GM12873 (cell line): ENCODE results near the gene SLC23A1.

Experiments used
- TF ChIP-seq, protein P1 (sequence below): IDR thresholded peaks from 2 replicates; pipeline ENCODE4 v1.5.1; 2012; ENCODE audit warnings: low read depth, mild to moderate bottlenecking, moderate library complexity, low read length, control low read depth; ENCODE audit not compliant: insufficient read depth; ENCODE audit errors: missing control alignments

Gene SLC23A1

DNA sequence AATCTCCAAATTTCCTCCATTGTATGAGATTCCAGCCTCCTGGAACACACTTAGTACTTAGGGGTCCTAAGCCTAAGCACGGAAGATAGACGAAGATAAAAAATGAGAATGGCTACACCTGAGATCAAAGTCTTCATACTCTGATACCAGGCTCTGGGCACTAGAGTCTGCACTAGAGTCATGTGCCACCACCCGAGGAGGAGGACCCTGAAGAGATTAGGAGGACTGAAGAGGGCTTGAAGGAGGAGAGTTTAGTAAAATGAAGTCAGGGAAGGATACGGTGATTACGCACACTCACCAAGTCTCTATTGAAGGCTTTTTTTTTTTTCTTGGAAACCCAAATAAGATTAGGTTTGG, 21.4 kb upstream of the SLC23A1 start:
- TF ChIP-seq, protein P1, sequence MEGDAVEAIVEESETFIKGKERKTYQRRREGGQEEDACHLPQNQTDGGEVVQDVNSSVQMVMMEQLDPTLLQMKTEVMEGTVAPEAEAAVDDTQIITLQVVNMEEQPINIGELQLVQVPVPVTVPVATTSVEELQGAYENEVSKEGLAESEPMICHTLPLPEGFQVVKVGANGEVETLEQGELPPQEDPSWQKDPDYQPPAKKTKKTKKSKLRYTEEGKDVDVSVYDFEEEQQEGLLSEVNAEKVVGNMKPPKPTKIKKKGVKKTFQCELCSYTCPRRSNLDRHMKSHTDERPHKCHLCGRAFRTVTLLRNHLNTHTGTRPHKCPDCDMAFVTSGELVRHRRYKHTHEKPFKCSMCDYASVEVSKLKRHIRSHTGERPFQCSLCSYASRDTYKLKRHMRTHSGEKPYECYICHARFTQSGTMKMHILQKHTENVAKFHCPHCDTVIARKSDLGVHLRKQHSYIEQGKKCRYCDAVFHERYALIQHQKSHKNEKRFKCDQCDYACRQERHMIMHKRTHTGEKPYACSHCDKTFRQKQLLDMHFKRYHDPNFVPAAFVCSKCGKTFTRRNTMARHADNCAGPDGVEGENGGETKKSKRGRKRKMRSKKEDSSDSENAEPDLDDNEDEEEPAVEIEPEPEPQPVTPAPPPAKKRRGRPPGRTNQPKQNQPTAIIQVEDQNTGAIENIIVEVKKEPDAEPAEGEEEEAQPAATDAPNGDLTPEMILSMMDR: no peak

DNA sequence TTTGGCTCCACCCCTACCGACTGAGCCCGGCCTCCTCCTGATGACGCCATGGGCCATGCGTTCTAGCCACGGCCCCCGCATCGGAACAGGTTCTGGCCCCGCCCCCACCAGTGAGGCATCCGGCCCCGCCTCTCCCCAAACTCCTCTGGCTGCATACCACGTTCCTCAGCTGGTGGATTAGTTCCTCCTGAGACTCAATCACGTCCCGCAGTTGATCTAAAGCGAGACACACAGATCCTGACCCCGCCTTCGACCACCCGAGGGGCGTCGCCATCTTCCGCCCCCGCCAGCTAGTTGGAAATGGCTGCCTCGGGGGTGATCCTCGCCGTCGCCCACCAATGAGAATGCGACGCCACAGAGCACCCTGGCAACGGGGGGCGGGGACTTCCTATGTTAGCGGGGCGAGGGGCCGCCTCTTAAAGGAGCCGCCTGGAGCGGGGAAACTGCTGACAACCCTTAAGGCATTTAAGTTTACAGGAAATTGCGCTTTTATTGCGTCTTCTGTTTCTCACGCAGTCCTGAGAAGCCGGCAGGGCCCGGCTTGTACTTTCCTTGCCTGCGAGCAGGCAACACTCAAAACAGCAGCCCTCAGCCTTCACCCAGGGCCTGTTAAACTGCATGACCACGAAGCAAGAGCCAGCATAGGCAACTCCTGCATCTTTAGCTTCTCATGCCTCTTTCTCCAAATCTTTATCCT, 20.8 kb upstream of the SLC23A1 start, which contains the start of gene SPATA24:
TSS of gene SPATA24 (minus strand) at position 303 of the 697 bp plus-strand sequence. CDS start at position 274, 29 bp downstream.
- TF ChIP-seq, protein P1: no peak

DNA sequence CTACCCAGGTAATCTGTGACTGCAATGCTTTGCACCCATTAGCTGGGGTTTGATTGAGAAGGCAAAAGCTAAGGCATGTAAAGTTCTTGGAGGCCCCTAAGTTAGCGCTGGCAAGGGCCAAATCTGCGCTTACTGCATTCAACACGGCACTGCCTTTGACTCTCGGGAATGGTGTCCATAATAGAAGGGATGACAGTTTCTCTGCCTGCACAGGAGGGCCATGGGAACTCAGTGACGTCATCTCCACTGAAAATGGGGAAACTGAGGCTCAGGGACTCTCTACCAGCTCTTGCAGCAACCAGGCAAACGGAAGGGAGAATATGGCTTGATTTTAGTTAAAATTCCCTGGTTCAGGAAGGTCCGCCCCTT, 20.3 kb upstream of the SLC23A1 start:
- TF ChIP-seq, protein P1: no peak

DNA sequence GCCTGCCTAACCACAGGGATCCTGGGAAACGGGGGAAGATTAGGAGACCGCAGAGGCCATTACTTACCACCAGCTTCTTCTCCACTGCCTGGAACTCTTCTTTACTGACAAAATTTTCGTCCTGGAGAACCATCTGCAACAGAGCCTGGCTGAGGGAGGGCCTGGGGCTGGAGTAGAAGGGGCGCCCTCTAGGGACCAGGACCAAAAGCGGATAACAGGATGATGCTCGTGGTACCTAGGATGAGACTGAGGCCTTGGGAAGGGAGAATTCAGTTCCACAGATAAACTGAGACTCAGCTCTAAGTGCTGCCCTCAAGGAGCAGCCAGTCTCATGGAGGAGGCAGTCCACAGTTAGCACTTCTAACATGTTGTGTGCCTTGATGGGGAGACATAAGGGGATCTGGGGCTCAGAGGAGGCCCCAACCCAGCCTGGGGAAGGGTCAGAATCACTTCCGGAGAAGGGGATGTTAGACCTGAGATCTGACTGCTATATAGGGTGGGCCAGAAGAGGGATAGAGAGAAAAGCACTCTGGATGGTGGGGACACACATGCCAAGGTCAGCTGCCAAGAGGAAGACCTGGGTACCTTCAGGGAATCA, 19.6 kb upstream of the SLC23A1 start:
- TF ChIP-seq, protein P1: peak; percentile 67

DNA sequence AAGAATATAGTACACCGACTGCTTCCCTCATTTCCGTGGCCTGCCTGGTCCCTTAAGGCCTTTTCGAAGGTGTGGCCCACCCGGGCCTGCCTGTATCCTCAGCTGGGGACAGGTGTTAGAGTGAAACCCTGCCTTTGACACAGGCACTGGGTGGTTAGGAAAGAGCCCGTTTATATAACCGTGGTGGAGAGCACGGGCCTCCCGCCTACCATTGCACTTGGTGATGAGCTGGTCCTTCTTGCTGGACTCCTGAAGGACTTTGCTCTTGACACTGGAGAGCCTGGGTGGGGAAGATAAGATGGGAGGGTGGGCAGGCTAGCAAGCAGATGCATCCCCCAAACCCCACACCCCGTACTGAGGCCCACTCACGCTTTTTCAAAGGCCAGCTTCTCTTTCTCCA, 18.4 kb upstream of the SLC23A1 start:
- TF ChIP-seq, protein P1: no peak

DNA sequence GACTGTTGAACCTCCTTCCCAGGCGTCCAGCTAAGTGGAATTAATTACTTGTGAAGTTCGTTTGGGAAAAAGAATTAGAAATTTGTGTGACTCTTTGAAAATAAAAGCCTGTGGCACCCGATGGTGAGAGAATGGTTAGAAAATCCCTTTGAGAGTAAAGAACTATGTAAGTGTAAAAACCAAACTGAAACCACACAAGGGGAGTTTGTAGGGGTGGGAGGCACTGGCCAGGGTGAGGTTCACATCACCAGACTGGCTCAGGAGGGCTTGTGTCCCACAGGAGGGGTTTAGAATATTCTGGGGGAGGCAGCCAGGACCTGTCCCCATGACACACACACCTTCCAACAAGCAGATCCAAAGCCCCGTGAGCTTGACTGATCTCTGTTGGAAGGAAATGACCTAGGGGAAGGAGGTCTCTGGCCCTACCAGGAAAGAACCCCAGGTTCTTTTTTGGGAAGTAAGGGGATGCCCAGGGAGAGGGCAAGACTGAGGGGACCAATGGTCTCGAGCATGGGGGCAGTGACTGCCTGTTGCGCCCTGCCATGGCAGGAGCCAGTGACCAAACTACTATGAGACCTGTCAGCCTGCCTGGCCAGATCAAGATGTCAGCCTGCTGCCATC, 16.5 kb upstream of the SLC23A1 start:
- TF ChIP-seq, protein P1: no peak

DNA sequence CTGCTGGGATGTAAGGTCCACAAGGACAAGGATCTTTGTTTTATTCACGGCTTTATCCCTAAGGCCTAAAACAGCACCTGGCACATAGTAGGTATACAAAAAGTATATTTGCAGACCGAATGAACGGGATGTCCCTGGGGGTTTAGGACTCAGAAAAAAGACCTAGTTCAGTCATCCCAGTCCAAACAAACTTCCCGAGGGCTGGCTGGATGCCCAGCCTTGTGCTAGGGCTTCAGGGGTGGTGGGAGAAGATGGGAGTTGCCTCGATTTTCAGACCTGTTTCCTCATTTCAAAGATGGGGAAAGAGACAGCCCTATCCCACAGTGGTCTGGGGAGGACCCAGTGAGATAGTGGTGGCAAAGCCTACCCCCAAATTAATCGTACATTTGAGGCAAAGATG, 14.8 kb upstream of the SLC23A1 start:
- TF ChIP-seq, protein P1: no peak
